GM10266 (cell line): ENCODE results near the gene RTL10.

ENCODE experiments used
- DNase-seq: peaks from one replicate; pipeline ENCODE4 v3.0.0; 2012; ENCODE audit errors: extremely low spot score
- CTCF ChIP-seq: IDR thresholded peaks from 2 replicates; pipeline ENCODE4 v1.5.1; 2012; ENCODE audit warnings: mild to moderate bottlenecking, low read depth; ENCODE audit not compliant: control insufficient read depth, insufficient read depth; ENCODE audit errors: missing control alignments

Gene RTL10

GRCh38 chr22:19854778-19855503, at the start of gene RTL10, which contains the start of gene GNB1L:
Gene RTL10 (minus strand): TSS chr22:19854874. CDS start chr22:19852261, 2,613 bp downstream.
Gene GNB1L (minus strand): TSS chr22:19854874. CDS start chr22:19821355, 33,519 bp downstream.
- TF ChIP-seq CTCF: peak; percentile 37
- peak; percentile 97 for DNase-seq

- no peak for TF ChIP-seq CTCF
- DNase-seq: no peak
Measured at GRCh38 chr22:19904174-19904856, 49.6 kb upstream of the RTL10 start.

- no peak for DNase-seq
Measured at GRCh38 chr22:19903513-19903912, 48.8 kb upstream of the RTL10 start.

GRCh38 chr22:19903031-19903430, 48.4 kb upstream of the RTL10 start:
- DNase-seq: no peak
- no peak for TF ChIP-seq CTCF

More at GRCh38 chr22:19903513-19903912, 48.8 kb upstream of the RTL10 start:
- TF ChIP-seq CTCF: no peak

GRCh38 chr22:19902245-19902715, 47.6 kb upstream of the RTL10 start:
- TF ChIP-seq CTCF: no peak
- DNase-seq: no peak

- TF ChIP-seq CTCF: no peak
- no peak for DNase-seq
Measured at GRCh38 chr22:19901577-19902244, 47.0 kb upstream of the RTL10 start.
